SK-MEL-5 (cell line): Measurements from ENCODE around the gene MANSC4. TPM values are rescaled to one million over a fixed set of nuclear protein-coding genes. Genes with fewer than 3 reads are reported as not detected.
"Not testable (repeated sequence)": the region's sequence is repeated elsewhere in the genome, so short reads cannot be mapped to it uniquely, and the experiment has no call there.

Experiments
- DNase-seq: peaks from one replicate; pipeline ENCODE4 v3.0.0-alpha.2; 2016; ENCODE audit warnings: low read depth, low spot score
- in situ Hi-C: cut with HindIII; loops from 2 replicates; pipeline ENCODE4 v1.10.0; 2016; ENCODE audit warnings: low sequenced_read_pairs, high pct_unique_total_duplicates, low pct_unique_long_range_greater_than_20kb
- total RNA-seq: library from RNA; depleted of rRNA; stranded (reverse); fragments of >200 nt; shearing (Covaris generic); gene quantifications from 2 replicates; pipeline ENCODE4 v1.2.3, GENCODE V29; 2014

Gene MANSC4
- total RNA-seq, 1 experiment from 2014 or later = 0.37 TPM

GRCh38 chr12:27772328-27773049, 7.5 kb downstream of the MANSC4 start:
- no peak for DNase-seq
- in situ Hi-C loops = no loop called here

- no peak for DNase-seq
- in situ Hi-C loops = no loop called here
Measured at GRCh38 chr12:27771481-27772327, 8.3 kb downstream of the MANSC4 start.

GRCh38 chr12:27769142-27769673, 10.8 kb downstream of the MANSC4 start:
- no peak for DNase-seq
- in situ Hi-C loops = no loop called here

- in situ Hi-C loops = no loop called here
- no peak for DNase-seq
Measured at GRCh38 chr12:27766587-27766986, 13.4 kb downstream of the MANSC4 start.

- no peak for DNase-seq
- in situ Hi-C loops = no loop called here
Measured at GRCh38 chr12:27762757-27763156, 17.3 kb downstream of the MANSC4 start.

- DNase-seq = no peak
- in situ Hi-C loops = no loop called here
Measured at GRCh38 chr12:27756670-27757195, 23.3 kb downstream of the MANSC4 start.

- DNase-seq = no peak
- in situ Hi-C loops = no loop called here
Measured at GRCh38 chr12:27754795-27755194, 25.2 kb downstream of the MANSC4 start.

- DNase-seq = no peak
- in situ Hi-C loops = no loop called here
Measured at GRCh38 chr12:27751386-27752047, 28.5 kb downstream of the MANSC4 start.

GRCh38 chr12:27747111-27747820, 32.8 kb downstream of the MANSC4 start:
- no peak for DNase-seq
- in situ Hi-C loops = no loop called here

GRCh38 chr12:27745734-27746133, 34.3 kb downstream of the MANSC4 start:
- in situ Hi-C loops, DNase-seq: not testable (repeated sequence)

- no peak for DNase-seq
- in situ Hi-C loops = no loop called here
Measured at GRCh38 chr12:27743601-27744000, 36.4 kb downstream of the MANSC4 start.

- in situ Hi-C loops, DNase-seq: not testable (repeated sequence)
Measured at GRCh38 chr12:27734321-27734720, 45.7 kb downstream of the MANSC4 start.

GRCh38 chr12:27733791-27734190, 46.2 kb downstream of the MANSC4 start:
- no peak for DNase-seq
- in situ Hi-C loops = no loop called here

GRCh38 chr12:27733052-27733656, 46.9 kb downstream of the MANSC4 start:
- peak; percentile 55 for DNase-seq
- in situ Hi-C loops = no loop called here

- in situ Hi-C loops = no loop called here
- peak; percentile 55 for DNase-seq
Measured at GRCh38 chr12:27732281-27732680, 47.8 kb downstream of the MANSC4 start.

GRCh38 chr12:27730097-27730588, 49.9 kb downstream of the MANSC4 start:
- in situ Hi-C loops = no loop called here
- DNase-seq = no peak

- in situ Hi-C loops = no loop called here
- DNase-seq = no peak
Measured at GRCh38 chr12:27723212-27723611, 56.8 kb downstream of the MANSC4 start.
